GM23248 (cell line): ENCODE results near the gene POLR3H.

Experiments
- EZH2 ChIP-seq: fragments of 200-600 bp; sonication (generic); IDR thresholded peaks from 2 replicates; pipeline ENCODE4 v1.6.1; 2018; ENCODE audit warnings: antibody characterized with exemption, mild to moderate bottlenecking; ENCODE audit not compliant: insufficient read depth, poor library complexity, severe bottlenecking
- EZH2phosphoT487 ChIP-seq: fragments of 200-600 bp; sonication (generic); IDR thresholded peaks from 2 replicates; pipeline ENCODE4 v1.6.1; 2018; ENCODE audit warnings: antibody characterized with exemption, moderate library complexity, mild to moderate bottlenecking, low read depth; ENCODE audit not compliant: insufficient read depth

DNA sequence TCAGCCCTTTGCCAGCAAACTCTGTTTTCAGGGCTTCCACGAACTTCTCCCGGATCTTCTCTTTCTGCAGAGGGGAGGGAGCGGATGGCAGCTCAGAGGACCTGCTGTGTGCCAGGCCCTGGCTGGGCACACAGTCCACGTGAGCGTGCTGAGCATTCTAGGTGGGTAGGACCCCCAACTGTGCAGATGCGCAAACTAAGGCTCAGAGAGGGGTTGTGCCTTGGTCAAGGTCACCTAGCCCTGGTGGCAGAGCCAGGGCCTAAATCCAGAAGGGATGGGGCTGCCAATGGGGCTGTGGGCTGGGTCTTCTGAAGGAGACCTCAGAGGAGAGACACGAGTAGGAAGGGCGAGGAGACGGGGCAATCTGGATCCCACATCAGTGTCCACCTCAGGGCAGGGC lies 34.5 kb upstream of the POLR3H start:
- no peak for TF ChIP-seq EZH2
- TF ChIP-seq EZH2phosphoT487: no peak
